ENCODE results near the gene TAX1BP1. TPM values are rescaled to one million over a fixed set of nuclear protein-coding genes. Genes with fewer than 3 reads are reported as not detected.

TAX1BP1 gene
- total and polyA plus RNA-seq, 2 experiments from 2014 or later: 47.6 to 91.4 TPM

DNA sequence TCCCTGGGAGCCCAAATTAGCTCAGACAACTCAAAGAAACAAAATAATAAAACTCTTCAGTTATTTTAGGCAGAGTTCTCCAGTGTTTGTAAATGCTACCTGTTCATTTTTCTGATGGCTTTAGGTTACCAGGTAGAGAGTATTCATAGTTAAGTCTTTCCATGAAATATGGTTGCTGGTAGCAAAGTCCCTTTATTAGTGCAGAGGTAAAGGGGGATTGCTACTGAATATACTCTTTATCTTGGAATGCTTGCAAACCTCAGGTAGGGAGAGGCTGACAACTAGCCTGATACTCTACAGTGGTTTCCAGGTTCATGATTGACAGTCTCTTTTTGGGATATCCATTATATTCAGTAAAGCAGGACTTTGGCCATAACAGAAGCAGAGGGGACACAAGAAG is 6.5 kb downstream of the TAX1BP1 start:
- TF ChIP-seq, protein P1, sequence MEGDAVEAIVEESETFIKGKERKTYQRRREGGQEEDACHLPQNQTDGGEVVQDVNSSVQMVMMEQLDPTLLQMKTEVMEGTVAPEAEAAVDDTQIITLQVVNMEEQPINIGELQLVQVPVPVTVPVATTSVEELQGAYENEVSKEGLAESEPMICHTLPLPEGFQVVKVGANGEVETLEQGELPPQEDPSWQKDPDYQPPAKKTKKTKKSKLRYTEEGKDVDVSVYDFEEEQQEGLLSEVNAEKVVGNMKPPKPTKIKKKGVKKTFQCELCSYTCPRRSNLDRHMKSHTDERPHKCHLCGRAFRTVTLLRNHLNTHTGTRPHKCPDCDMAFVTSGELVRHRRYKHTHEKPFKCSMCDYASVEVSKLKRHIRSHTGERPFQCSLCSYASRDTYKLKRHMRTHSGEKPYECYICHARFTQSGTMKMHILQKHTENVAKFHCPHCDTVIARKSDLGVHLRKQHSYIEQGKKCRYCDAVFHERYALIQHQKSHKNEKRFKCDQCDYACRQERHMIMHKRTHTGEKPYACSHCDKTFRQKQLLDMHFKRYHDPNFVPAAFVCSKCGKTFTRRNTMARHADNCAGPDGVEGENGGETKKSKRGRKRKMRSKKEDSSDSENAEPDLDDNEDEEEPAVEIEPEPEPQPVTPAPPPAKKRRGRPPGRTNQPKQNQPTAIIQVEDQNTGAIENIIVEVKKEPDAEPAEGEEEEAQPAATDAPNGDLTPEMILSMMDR (IDR thresholded peaks at IDR 0.05; ENCODE audit: low read depth, low read length): no peak
- DNase-seq (ENCODE audit: low read depth in 1 of 2, low spot score in 1 of 2): no peak
- Histone ChIP-seq H3K27ac (no peak overlapping the region), H3K27me3 (no peaks in the 10 kb centered on the region), H3K36me3 (peaks cover 32% of the 10 kb centered on the region), H3K4me1 (ENCODE audit: low read depth) (peaks cover 8% of the 10 kb centered on the region), H3K4me3 (no peak overlapping the region), H3K9me3 (ENCODE audit: low read depth) (no peaks in the 10 kb centered on the region)

DNA sequence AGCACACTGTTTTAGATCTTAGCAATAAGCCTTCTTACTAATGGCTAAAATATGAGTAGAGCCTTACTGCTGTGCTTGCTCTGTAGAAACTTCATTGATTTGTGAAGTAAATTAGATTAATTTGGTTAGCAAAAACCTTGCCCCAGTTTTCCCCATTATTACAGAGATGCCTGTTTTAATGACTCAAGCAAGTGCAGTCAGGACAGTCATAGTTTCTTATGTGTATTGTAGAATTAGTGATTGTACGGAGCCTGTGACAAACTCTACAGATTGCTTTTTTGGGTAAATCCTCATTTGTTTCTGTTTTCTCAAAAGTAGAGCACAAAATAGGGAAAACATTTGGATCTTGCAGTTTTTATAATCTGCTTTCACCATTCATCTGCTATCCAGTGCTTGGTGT is 7.0 kb downstream of the TAX1BP1 start:
- Histone ChIP-seq H3K9me3 (ENCODE audit: low read depth) (no peaks in the 10 kb centered on the region), H3K36me3 (peaks cover 32% of the 10 kb centered on the region), H3K27ac (no peak overlapping the region), H3K27me3 (no peaks in the 10 kb centered on the region), H3K4me1 (ENCODE audit: low read depth) (peaks cover 8% of the 10 kb centered on the region), H3K4me3 (no peak overlapping the region)
- no peak for DNase-seq (ENCODE audit: low read depth in 1 of 2, low spot score in 1 of 2)
- TF ChIP-seq, protein P1 (IDR thresholded peaks at IDR 0.05; ENCODE audit: low read depth, low read length): no peak

DNA sequence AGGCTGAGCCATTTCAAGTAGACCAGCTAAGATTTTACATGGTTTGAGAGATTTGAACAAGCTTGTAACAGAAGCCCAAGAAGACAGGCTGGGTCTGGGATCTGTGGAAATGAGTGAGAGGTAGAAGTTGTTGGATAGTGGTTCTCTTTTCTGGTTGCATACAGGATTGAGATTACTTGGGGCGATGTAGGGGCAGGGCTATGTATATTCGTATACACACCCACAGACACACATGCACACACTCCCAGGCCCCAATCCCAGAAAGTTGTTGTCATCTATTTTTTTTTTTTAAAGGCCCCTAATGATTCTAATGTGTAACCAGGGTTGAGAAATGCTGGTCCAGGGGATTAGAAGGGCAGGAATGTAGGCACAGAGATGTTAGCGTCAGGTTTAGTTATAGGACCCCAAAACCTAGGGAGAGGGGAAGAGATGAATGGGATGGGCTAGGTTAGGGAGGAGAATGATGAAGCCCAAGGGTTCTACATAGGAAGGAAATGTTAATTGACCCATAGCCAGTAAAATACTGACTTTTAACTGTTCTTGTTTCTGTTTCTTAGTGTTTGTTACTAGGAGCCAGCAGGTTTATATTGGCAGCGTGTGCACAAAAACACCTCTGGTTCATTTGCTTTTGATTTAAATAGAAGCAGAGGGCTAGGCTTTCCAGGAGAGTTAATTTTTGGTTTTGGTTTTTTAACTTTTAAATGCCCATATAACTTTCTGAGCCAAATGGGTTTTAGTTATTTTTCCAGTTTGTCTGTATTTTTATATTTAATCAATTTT is 7.8 kb downstream of the TAX1BP1 start:
- Histone ChIP-seq H3K4me3 (no peak overlapping the region), H3K27me3 (no peaks in the 10 kb centered on the region), H3K27ac (no peak overlapping the region), H3K9me3 (ENCODE audit: low read depth) (no peaks in the 10 kb centered on the region), H3K36me3 (peaks cover 32% of the 10 kb centered on the region), H3K4me1 (ENCODE audit: low read depth) (peaks cover 8% of the 10 kb centered on the region)
- no peak for DNase-seq (ENCODE audit: low read depth in 1 of 2, low spot score in 1 of 2)
- TF ChIP-seq, protein P1 (IDR thresholded peaks at IDR 0.05; ENCODE audit: low read depth, low read length): no peak

DNA sequence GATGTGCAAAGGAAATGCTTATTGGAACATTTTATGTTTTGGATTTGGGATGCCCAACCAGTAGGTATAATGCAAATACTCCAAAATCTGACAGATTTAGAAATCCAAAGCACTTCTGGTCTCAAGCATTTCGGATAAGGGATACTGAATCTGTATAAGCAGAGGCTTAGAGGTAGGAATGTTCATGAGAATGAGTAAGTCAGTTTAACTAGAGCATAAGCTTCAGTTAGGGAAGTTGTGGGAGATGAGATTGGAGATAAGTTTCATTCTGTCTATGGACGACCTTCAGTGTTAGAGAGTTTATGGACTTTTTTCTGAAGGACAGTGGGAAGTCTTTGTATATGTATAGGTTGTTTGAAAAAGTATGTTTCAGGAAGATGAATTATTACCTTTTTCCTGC is 10.4 kb downstream of the TAX1BP1 start:
- Histone ChIP-seq H3K36me3 (peaks cover 32% of the 10 kb centered on the region), H3K4me3 (no peak overlapping the region), H3K4me1 (ENCODE audit: low read depth) (no peaks in the 10 kb centered on the region), H3K9me3 (ENCODE audit: low read depth) (no peaks in the 10 kb centered on the region), H3K27me3 (no peaks in the 10 kb centered on the region), H3K27ac (no peak overlapping the region)
- TF ChIP-seq, protein P1 (IDR thresholded peaks at IDR 0.05; ENCODE audit: low read depth, low read length): no peak
- DNase-seq (ENCODE audit: low read depth in 1 of 2, low spot score in 1 of 2): no peak

DNA sequence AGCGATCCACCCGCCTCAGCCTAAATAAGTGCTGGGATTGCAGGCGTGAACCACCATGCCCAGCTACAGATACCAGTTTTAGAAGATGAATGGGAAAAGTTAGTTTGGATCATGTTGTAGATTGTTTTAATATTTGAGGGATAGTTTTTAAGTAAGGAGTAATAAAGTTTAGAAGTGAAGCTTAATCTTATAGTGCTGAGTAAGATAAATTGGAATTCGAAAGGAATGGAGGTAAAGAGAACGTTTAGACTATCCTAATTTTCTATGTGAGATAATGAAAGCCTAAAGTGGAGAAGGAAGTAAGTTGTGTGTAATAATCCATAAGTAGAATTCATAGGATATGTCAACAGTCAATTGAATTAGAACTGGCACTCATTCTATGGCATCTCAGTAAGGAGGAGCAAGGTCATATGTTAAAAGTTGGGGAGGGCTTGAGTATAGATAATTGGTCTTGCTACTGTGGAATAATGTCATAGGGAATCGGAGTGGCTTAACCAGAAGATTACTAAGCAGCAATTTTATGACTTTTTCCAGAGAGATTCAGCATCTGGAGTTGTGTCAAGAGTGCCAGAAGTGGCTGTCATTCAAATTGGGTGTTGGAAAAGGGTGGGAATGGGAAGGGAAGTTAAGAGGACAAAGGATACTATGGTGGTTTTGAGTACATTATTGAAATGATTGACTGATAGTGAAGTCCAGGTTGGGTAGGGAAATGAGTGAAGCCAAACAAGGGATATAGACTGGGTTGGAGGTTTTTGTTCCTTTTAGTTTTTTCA is 12.1 kb downstream of the TAX1BP1 start:
- H3K9me3 ChIP-seq (ENCODE audit: low read depth): no peaks in the 10 kb centered on the region
- DNase-seq (ENCODE audit: low read depth in 1 of 2, low spot score in 1 of 2): no peak
- H3K27ac ChIP-seq: no peak overlapping the region
- H3K4me3 ChIP-seq: no peak overlapping the region
- no peaks in the 10 kb centered on the region for H3K27me3 ChIP-seq
- TF ChIP-seq, protein P1 (IDR thresholded peaks at IDR 0.05; ENCODE audit: low read depth, low read length): no peak
- peaks cover 37% of the 10 kb centered on the region for H3K36me3 ChIP-seq
- no peaks in the 10 kb centered on the region for H3K4me1 ChIP-seq (ENCODE audit: low read depth)
